Measurements from ENCODE around the gene DNAH17. TPM values are rescaled to one million over a fixed set of nuclear protein-coding genes. Genes with fewer than 3 reads are reported as not detected.

The DNAH17 gene
- total RNA-seq, 1 donor: not detected

GRCh38 chr17:78422872-78423588 lies 154.2 kb downstream of the DNAH17 start:
- H3K4me3 ChIP-seq (ENCODE audit: low read depth, low read length): no peak overlapping the region
- no peak for DNase-seq (ENCODE audit: low read depth)
- TF ChIP-seq CTCF (IDR thresholded peaks at IDR 0.05; ENCODE audit: insufficient read depth, low read depth, low read length): no peak

GRCh38 chr17:78422267-78422605 lies 155.0 kb downstream of the DNAH17 start:
- DNase-seq (ENCODE audit: low read depth): no peak
- no peak overlapping the region for H3K4me3 ChIP-seq (ENCODE audit: low read depth, low read length)
- TF ChIP-seq CTCF (IDR thresholded peaks at IDR 0.05; ENCODE audit: insufficient read depth, low read depth, low read length): no peak

GRCh38 chr17:78421534-78422266 lies 155.5 kb downstream of the DNAH17 start:
- TF ChIP-seq CTCF (IDR thresholded peaks at IDR 0.05; ENCODE audit: insufficient read depth, low read depth, low read length): peak; percentile 99
- no peak overlapping the region for H3K4me3 ChIP-seq (ENCODE audit: low read depth, low read length)
- peak; percentile 80 for DNase-seq (ENCODE audit: low read depth)

GRCh38 chr17:78421084-78421533 lies 156.1 kb downstream of the DNAH17 start:
- DNase-seq (ENCODE audit: low read depth): no peak
- TF ChIP-seq CTCF (IDR thresholded peaks at IDR 0.05; ENCODE audit: insufficient read depth, low read depth, low read length): no peak
- no peak overlapping the region for H3K4me3 ChIP-seq (ENCODE audit: low read depth, low read length)

GRCh38 chr17:78419970-78420815 lies 157.0 kb downstream of the DNAH17 start:
- no peak overlapping the region for H3K4me3 ChIP-seq (ENCODE audit: low read depth, low read length)
- peak; percentile 65 for DNase-seq (ENCODE audit: low read depth)
- TF ChIP-seq CTCF (IDR thresholded peaks at IDR 0.05; ENCODE audit: insufficient read depth, low read depth, low read length): no peak

GRCh38 chr17:78418326-78419026 lies 158.7 kb downstream of the DNAH17 start:
- no peak overlapping the region for H3K4me3 ChIP-seq (ENCODE audit: low read depth, low read length)
- DNase-seq (ENCODE audit: low read depth): no peak
- no peak for TF ChIP-seq CTCF (IDR thresholded peaks at IDR 0.05; ENCODE audit: insufficient read depth, low read depth, low read length)

All from fibroblast of villous mesenchyme (primary cell).